GM23338 (cell line): Measurements from ENCODE around the gene ROBO1. TPM values are rescaled to one million over a fixed set of nuclear protein-coding genes. Genes with fewer than 3 reads are reported as not detected.

ENCODE experiments used
- ATAC-seq: fragments of 200-7000 bp; cut with Tn5 transposase; 3 replicates; pipeline ENCODE4 v1.9.1; 2020
- DNase-seq: peaks from one replicate; pipeline ENCODE4 v3.0.0-alpha.2; 2015; ENCODE audit warnings: low spot score
- H2AFZ ChIP-seq: fragments of 200-600 bp; sonication (generic); 2 replicates; pipeline ENCODE4 v1.8.0; 2016; ENCODE audit warnings: antibody characterized with exemption, mild to moderate bottlenecking, moderate library complexity
- H3F3A ChIP-seq: fragments of 200-600 bp; sonication (generic); replicated peaks from 2 replicates; pipeline ENCODE4 v1.8.0; 2017; ENCODE audit warnings: antibody characterized with exemption, mixed run types, low read depth
- H3K27ac ChIP-seq: fragments of 200-600 bp; sonication (generic); 2 replicates; pipeline ENCODE4 v1.6.1; 2016; ENCODE audit warnings: low read depth
- H3K27me3 ChIP-seq: fragments of 200-600 bp; sonication (generic); 2 replicates; pipeline ENCODE4 v1.8.0; 2016; ENCODE audit warnings: mild to moderate bottlenecking, mixed run types, moderate library complexity; ENCODE audit not compliant: insufficient read depth
- H3K36me3 ChIP-seq: fragments of 200-600 bp; sonication (generic); 2 replicates; pipeline ENCODE4 v1.8.0; 2016; ENCODE audit warnings: mild to moderate bottlenecking; ENCODE audit not compliant: insufficient read depth
- H3K4me1 ChIP-seq: fragments of 200-600 bp; sonication (generic); 2 replicates; pipeline ENCODE4 v1.8.0; 2016; ENCODE audit warnings: mild to moderate bottlenecking, moderate library complexity; ENCODE audit not compliant: insufficient read depth
- H3K4me2 ChIP-seq: fragments of 200-600 bp; sonication (generic); 2 replicates; pipeline ENCODE4 v1.7.1; 2017; ENCODE audit warnings: mixed run types
- H3K4me3 ChIP-seq: fragments of 200-600 bp; sonication (generic); 2 replicates; pipeline ENCODE4 v1.6.1; 2016; ENCODE audit warnings: mixed run types
- H3K79me2 ChIP-seq: fragments of 200-600 bp; sonication (generic); replicated peaks from 2 replicates; pipeline ENCODE4 v1.8.0; 2017; ENCODE audit warnings: mild to moderate bottlenecking; ENCODE audit not compliant: insufficient read depth
- H3K9me2 ChIP-seq: fragments of 200-600 bp; sonication (generic); 2 replicates; pipeline ENCODE4 v1.8.0; 2017; ENCODE audit not compliant: insufficient read depth
- H4K20me1 ChIP-seq: fragments of 200-600 bp; sonication (generic); replicated peaks from 2 replicates; pipeline ENCODE4 v1.8.0; 2017; ENCODE audit warnings: mild to moderate bottlenecking; ENCODE audit not compliant: insufficient read depth
- H3K27ac Mint-ChIP-seq: 2 replicates; pipeline ENCODE4 v1.8.0; 2020; ENCODE audit warnings: inconsistent platforms, mild to moderate bottlenecking, moderate library complexity, mixed read lengths
- H3K27me3 Mint-ChIP-seq: 3 replicates; pipeline ENCODE4 v1.8.0; 2022; ENCODE audit warnings: low read depth, mild to moderate bottlenecking, moderate library complexity, mixed read lengths, inconsistent platforms; ENCODE audit not compliant: insufficient read depth, poor library complexity
- H3K36me3 Mint-ChIP-seq: 3 replicates; pipeline ENCODE4 v1.8.0; 2021; ENCODE audit warnings: low read depth, mild to moderate bottlenecking, inconsistent platforms, moderate library complexity, mixed read lengths
- H3K4me1 Mint-ChIP-seq: 3 replicates; pipeline ENCODE4 v1.8.0; 2020; ENCODE audit warnings: mild to moderate bottlenecking, inconsistent platforms, mixed read lengths
- H3K4me3 Mint-ChIP-seq: 3 replicates; pipeline ENCODE4 v1.8.0; 2021; ENCODE audit warnings: moderate library complexity, mild to moderate bottlenecking, inconsistent platforms, mixed read lengths
- H3K9me3 Mint-ChIP-seq: 3 replicates; pipeline ENCODE4 v1.8.0; 2020; ENCODE audit warnings: moderate library complexity, mild to moderate bottlenecking, inconsistent platforms, mixed read lengths
- CREB1 ChIP-seq: fragments of 250-450 bp; sonication (Bioruptor Pico); IDR thresholded peaks from 2 replicates; pipeline ENCODE4 v1.5.0; 2020; ENCODE audit warnings: low read depth, mild to moderate bottlenecking, moderate library complexity
- CTCF ChIP-seq, 2 experiments: fragments of 200-600 bp in 1 of 2; sonication (generic) in 1 of 2; conservative IDR thresholded peaks; 2 replicates each; pipeline versions ENCODE4 v1.5.1 to v1.6.1; 2016 to 2017; ENCODE audit warnings: antibody characterized with exemption in 2 of 2, low read depth in 2 of 2, mild to moderate bottlenecking in 2 of 2, moderate library complexity in 1 of 2
- ETS1 ChIP-seq: IDR thresholded peaks from 2 replicates; pipeline ENCODE4 v1.6.1; 2016; ENCODE audit warnings: antibody characterized with exemption
- EZH2 ChIP-seq: fragments of 200-600 bp; sonication (generic); IDR thresholded peaks from one replicate; pipeline ENCODE4 v1.8.0; 2017; ENCODE audit warnings: antibody characterized with exemption, mild to moderate bottlenecking, low read depth; ENCODE audit not compliant: unreplicated experiment
- EZH2phosphoT487 ChIP-seq: fragments of 200-600 bp; sonication (generic); IDR thresholded peaks from one replicate; pipeline ENCODE4 v1.8.1; 2018; ENCODE audit warnings: antibody characterized with exemption; ENCODE audit not compliant: unreplicated experiment
- JUNB ChIP-seq: IDR thresholded peaks from one replicate; pipeline ENCODE4 v1.6.1; 2016; ENCODE audit warnings: antibody characterized with exemption; ENCODE audit not compliant: unreplicated experiment
- NANOG ChIP-seq: IDR thresholded peaks from 2 replicates; pipeline ENCODE4 v1.6.1; 2016; ENCODE audit warnings: antibody characterized with exemption, borderline replicate concordance
- POLR2AphosphoS5 ChIP-seq: IDR thresholded peaks from 2 replicates; pipeline ENCODE4 v1.6.1; 2016; ENCODE audit warnings: antibody characterized with exemption, low read depth
- STAT1 ChIP-seq: IDR thresholded peaks from one replicate; pipeline ENCODE4 v1.6.1; 2016; ENCODE audit warnings: antibody characterized with exemption; ENCODE audit not compliant: unreplicated experiment
- ZNF114 ChIP-seq: fragments of 250-450 bp; sonication (Bioruptor Pico); IDR thresholded peaks from 2 replicates; pipeline ENCODE4 v1.5.0; 2020; ENCODE audit warnings: mild to moderate bottlenecking, moderate library complexity
- ZNF331 ChIP-seq: fragments of 250-450 bp; sonication (Bioruptor Pico); IDR thresholded peaks from 2 replicates; pipeline ENCODE4 v1.5.0; 2020; ENCODE audit warnings: low read depth, mild to moderate bottlenecking, moderate library complexity
- ZNF462 ChIP-seq: fragments of 250-450 bp; sonication (Bioruptor Pico); IDR thresholded peaks from 2 replicates; pipeline ENCODE4 v1.5.0; 2020; ENCODE audit warnings: mild to moderate bottlenecking, moderate library complexity
- polyA plus RNA-seq: library from polyadenylated mRNA; unstranded; fragments of >200 nt; fragmentation: Nextera tagmentation; extraction: Ambion mirVana; gene quantifications from 2 replicates; pipeline ENCODE4 v1.2.1, GENCODE V29; 2016
- total RNA-seq: library from RNA; depleted of rRNA; stranded (reverse); fragments of >200 nt; shearing (Covaris generic); gene quantifications from 2 replicates; pipeline ENCODE4 v1.2.3, GENCODE V29; 2014
- TF ChIP-seq, protein P1 (sequence below): IDR thresholded peaks from one replicate; pipeline ENCODE4 v1.6.1; 2018; ENCODE audit warnings: antibody characterized with exemption; ENCODE audit not compliant: unreplicated experiment

Gene ROBO1
- total and polyA plus RNA-seq, 2 experiments from 2014 or later = 19.2 to 78.3 TPM

- Histone ChIP-seq H3K9me2 (no peaks in the 10 kb centered on the region), H4K20me1 (no peaks in the 10 kb centered on the region), H3F3A (no peaks in the 10 kb centered on the region), H2AFZ (no peak overlapping the region), H3K36me3 (no peaks in the 10 kb centered on the region), H3K4me2 (no peak overlapping the region), H3K79me2 (no peaks in the 10 kb centered on the region), H3K4me3 (no peak overlapping the region), H3K27ac (no peak overlapping the region), H3K4me1 (no peaks in the 10 kb centered on the region), H3K27me3 (no peaks in the 10 kb centered on the region)
- no peaks in the 10 kb centered on the region for H3K36me3 Mint-ChIP-seq
- ATAC-seq = no peak
- no peak for DNase-seq
- H3K27me3 Mint-ChIP-seq = no peaks in the 10 kb centered on the region
- TF ChIP-seq, protein P1, sequence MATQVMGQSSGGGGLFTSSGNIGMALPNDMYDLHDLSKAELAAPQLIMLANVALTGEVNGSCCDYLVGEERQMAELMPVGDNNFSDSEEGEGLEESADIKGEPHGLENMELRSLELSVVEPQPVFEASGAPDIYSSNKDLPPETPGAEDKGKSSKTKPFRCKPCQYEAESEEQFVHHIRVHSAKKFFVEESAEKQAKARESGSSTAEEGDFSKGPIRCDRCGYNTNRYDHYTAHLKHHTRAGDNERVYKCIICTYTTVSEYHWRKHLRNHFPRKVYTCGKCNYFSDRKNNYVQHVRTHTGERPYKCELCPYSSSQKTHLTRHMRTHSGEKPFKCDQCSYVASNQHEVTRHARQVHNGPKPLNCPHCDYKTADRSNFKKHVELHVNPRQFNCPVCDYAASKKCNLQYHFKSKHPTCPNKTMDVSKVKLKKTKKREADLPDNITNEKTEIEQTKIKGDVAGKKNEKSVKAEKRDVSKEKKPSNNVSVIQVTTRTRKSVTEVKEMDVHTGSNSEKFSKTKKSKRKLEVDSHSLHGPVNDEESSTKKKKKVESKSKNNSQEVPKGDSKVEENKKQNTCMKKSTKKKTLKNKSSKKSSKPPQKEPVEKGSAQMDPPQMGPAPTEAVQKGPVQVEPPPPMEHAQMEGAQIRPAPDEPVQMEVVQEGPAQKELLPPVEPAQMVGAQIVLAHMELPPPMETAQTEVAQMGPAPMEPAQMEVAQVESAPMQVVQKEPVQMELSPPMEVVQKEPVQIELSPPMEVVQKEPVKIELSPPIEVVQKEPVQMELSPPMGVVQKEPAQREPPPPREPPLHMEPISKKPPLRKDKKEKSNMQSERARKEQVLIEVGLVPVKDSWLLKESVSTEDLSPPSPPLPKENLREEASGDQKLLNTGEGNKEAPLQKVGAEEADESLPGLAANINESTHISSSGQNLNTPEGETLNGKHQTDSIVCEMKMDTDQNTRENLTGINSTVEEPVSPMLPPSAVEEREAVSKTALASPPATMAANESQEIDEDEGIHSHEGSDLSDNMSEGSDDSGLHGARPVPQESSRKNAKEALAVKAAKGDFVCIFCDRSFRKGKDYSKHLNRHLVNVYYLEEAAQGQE = no peak
- no peak for TF ChIP-seq EZH2
- no peak for TF ChIP-seq POLR2AphosphoS5
- TF ChIP-seq EZH2phosphoT487 = no peak
- TF ChIP-seq CTCF (conservative IDR thresholded peaks at IDR 0.05; ENCODE audit: low read depth in 2 of 2) = no peak
- no peak for TF ChIP-seq ETS1
- TF ChIP-seq NANOG = no peak
- no peak for TF ChIP-seq CREB1 (CRISPR knock-in tag)
- TF ChIP-seq ZNF114 (CRISPR knock-in tag) = no peak
- no peak for TF ChIP-seq JUNB
- TF ChIP-seq STAT1 = no peak
- TF ChIP-seq ZNF331 (CRISPR knock-in tag) = no peak
- TF ChIP-seq ZNF462 = no peak
- H3K4me3 Mint-ChIP-seq = no peak overlapping the region
- no peaks in the 10 kb centered on the region for H3K9me3 Mint-ChIP-seq
- H3K27ac Mint-ChIP-seq = no peak overlapping the region
- H3K4me1 Mint-ChIP-seq = peaks cover 4% of the 10 kb centered on the region; the same call in 1 of the 3 replicates
These were observed 41.0 kb downstream of the ROBO1 start for GRCh38 chr3:79726786-79727185.
